Stimulated activated CD4-positive, alpha-beta T cell treated with anti-CD3 and anti-CD28 coated beads, Interleukin-2, amount 100 ng/mL, for 4 hours (primary cell): ENCODE measurements around the gene CDYL.

Experiments used
- DNase-seq: peaks from one replicate; pipeline ENCODE4 v3.0.0-alpha.2; 2020; ENCODE audit warnings: low read depth

CDYL gene

DNA sequence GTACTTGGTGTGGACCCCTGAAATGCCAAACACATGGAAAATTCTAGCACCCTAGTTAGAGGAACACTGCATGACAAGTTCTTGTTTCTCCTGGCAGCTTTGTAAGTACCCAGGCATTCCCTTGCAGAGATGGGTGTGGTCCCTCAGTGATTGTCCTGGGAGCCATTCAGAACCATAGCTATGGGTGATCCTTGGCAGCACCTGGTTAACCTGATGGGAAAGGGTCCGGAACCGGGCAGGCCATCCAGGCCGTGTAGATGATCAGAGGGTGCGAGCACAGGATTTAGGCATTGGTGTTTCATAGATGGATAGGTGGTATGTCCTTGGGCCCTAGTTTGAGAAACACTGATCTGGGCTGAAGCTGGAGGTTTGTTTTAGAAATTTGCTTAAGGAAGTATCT is 131.9 kb downstream of the CDYL start:
- no peak for DNase-seq

DNA sequence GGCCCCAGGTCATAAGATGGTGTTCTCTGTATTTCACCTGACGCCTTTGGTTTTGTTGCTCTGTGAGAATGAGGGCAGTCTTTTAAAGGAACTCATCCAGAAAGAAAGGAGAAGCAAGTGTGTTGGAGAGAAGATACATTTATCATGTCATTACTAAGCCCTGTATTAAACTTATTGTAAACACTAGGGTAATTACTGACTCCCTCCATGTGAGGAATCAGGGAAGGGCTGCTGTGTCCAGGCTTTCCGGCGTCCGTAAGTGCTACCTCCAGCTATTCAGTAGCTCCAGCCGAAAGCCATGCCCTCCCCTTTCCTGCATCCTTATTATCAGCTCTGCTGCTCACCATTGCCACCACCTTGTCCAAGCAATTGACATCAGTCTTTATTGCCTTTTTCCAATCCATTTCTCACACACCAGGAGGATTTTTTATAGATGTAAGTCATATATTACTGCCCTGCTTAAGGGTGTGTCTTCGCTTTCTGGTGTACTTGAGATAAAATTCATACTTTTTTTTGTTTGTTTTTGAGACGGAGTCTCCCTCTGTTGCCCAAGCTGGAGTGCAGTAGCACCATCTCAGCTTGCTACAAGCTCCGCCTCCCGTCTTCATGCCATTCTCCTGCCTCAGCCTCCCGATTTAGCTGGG is 133.0 kb downstream of the CDYL start:
- no peak for DNase-seq

DNA sequence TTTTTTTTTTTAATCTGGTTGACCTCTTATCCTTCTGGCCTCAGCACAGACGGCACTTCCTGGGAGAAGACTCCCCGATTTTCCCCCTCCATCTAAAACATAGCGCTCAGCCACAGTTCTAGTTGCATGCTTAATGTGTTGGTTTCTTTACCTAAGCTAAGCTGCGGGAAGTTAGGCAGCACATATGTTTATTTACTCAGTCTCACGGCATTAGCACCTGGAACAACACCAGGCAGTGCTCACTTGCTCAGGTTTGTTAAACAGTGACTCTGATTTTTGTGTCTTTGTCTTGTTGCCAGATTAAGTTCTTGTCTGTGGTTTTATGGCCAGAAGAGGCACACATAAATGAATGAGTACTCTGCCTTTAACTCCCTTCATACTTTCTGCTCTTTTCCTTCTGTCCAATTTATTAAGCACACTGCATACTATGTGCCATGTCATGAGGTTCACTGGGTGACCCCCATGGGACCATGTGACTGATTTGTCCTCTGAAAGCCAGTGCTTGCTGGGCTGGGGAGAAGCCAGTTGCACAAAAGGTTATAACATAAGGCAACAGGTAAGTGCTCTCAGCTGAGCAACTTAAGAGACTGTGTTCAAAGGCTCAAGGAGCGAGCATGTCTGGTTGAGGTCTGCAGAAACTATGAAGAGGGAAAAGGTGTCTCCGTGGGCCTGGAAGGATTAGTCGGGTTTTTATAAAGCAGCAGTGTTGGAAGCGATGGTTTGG is 134.0 kb downstream of the CDYL start:
- DNase-seq = no peak

DNA sequence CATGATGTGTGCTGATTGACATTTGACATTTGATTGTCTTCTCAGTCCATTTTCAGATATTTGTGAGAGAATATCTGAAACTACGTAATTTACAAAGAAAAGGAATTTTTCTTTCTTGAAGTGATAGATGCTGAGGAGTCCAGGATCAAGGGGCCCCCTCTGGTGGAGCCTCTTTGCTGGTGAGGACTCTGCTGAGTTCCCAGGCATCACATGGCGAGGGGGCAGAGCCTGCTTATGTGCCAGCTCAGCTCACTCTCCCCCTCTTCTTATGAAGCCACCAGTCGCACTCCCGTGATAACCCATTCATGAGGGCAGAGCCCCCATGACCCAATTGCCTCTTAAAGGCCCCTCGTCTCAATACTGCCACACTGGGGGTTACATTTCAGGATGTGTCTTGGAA is 136.4 kb downstream of the CDYL start:
- no peak for DNase-seq

DNA sequence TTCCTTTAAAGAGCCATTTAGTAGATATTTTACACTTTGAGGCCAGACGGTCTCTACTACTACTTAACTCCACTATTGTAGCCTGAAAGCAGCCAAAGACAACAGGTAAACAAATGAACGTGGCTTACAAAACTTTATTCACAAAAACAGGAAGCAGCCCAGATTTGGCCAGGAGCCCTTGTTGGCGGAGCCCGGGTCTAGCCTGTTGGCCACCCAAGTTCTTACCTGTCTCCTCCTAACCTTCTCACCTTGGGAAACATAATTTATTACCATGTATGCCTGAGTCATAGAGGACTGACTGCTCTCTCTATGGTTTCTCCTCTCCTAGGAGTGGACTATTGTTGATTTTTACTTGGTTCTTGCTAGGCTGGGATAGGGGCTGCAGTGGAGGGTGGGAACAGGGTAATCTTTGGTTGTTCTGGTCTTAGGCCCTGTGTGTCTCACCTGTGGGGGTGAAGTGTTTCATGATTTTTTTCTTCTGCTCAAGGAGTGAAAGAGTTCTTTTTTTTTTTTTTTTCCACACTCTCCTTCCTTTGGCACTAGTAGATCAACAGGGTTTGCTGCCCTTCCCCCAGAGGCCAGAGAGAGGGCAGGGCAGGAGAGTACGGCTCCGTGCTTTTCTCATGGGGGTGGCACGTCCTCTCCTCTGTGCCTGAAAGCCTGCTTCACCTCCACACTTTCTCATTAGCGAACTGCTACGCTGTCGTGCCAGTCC is 137.7 kb downstream of the CDYL start:
- no peak for DNase-seq

DNA sequence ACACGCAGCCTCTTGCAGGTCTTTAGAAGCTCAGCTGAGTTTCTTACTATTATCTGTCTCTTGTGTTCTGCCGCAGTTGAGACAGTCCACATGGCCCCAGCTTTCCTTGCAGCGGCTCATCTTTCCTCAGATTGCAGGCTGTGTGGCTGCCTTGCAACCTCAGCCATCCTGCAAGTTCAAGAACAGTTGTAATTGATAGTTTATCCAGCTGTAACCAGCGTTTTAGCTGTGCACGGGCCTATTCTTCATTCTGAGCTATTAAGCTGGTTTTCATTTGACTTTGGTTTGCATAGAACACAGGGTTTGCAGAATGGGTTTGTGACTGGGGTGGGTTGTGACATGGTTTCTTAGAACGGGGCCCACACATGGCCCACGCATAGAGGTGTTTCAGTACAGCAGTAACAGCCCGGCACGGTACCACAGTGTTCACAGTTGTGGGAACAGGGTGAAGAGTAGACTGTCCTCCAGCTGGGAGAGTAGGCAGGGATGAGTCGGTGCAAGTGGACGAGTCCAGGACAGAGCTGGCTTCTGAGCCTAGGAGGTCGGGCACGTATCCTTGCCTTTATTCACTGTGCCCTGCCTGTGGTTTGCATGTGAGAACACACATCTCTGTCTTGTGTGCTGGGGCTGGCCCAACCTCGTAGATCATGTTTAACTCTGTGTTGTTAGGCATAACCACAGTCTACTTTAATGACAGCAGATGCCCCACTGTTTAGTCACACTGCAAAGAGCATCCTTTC is 138.4 kb downstream of the CDYL start:
- DNase-seq = no peak

DNA sequence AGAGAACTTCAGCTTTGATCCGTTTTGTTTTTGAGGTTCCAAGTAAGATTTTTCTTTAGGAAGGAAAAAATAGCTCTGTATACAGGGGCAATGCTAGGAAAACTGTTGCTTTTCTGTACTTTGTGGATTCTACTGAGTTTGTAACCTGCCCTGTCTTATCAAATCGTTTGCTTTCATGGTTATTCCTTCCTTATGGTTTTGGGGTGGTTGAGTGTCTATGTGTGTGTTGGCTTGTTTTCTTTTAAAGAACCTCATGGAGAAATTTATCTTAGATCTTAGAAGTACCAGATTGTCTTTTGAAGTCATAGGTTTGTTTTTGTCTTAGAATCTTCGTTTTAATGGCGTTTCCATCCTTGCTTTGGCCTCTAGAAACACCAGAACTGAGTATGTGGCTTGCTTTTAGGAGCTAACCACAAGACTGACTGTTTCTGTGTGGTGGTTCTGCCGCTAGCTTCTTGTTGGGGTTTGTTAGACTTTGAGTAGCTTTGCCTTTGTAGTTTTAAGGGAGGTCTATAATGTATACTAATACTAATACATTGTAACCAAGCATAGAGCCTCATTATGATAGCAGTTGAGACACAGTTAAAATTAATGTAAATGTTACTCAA is 140.9 kb downstream of the CDYL start:
- no peak for DNase-seq

DNA sequence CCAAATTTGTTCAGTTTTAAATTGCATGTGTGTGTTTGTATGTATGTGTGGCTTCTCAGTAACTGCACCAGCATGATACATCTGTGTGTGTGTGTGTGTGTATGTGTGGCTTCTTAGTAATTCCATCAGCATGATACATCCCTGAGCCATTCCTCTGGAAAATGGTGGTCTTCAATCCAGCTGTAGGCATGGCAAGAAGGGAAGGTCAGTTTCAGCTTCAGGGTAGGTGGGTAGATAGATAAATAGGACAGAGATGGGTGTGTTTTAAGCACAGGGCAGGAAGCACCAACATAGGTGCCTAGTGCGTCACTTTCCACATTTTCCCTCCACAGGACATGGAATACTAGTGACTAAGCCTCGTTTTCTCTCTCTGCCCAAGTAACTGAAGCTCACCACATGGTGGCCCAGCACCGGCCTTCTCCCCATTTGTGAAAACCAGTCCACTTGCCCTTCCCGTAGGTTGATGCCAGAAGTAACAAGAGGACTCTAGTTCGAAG is 144.8 kb downstream of the CDYL start:
- DNase-seq = no peak

DNA sequence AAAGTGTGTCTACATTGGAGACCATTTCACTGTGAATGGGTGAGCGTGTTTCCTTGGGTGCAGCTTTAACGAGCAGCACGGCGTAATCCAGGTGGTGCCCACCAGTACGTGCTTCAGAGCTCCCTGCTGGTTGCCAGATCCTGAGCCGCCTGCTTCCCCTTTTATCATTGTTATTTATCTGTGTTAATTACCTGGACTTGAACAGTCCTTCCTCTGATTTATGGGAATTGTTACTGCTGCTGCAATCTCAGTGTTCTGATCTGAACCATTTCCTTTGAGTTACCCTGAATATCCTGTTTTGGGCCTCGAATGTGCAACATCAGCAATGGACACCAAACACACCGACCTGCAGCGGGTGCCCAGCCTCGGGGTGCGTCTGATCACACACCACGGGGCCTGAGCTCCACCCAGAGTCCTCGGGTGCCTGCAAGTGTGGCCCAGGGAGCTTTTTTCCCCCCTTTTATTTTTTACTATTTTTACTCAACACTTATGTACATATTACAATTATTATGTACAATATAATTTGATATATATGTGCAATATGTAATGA is 146.4 kb downstream of the CDYL start:
- DNase-seq = no peak

DNA sequence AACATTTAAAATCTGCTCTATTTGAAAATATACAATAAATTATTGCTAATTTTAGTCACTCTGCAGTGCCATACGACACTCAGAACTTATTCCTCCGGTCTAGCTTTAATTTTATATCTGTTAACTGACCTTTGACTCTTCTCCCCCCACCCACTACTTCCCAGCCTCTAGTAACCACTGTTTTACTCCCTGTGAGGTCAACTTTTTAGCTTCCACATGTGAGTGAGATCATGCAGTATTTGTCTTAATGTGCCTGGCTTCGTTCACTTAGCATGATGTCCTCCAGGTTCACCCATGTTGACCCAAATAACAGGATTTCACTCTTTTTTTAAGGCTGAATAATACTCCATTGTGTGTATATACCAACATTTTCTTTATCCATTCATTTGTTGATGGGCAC is 146.9 kb downstream of the CDYL start:
- DNase-seq = no peak

DNA sequence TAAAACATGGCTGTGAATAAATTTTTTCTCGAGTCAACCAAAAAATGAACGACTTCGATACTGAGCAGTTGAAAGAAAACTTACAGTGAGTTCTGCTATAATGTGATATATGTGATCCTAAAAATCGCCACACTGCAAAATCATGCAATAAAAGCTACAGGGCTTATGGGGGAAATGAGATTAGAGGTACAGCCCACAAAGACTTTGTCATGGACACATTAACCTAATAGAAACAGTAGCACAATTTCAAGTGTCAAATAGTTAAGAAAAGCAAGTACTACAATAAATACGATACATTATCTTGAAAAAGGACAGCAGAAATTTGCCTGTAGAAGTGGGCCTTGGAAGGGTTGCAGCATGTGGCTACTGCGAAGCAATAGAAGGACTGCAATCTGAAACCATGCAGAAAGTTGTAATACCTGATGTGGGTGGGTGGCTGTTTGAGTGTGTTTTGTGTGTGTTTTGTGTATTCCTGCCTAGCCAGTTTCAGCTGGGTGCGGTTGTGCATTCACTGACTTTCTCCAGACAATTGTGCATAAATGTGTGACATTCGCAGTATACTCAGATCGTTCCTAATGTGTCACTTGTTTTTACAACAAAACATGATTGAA is 148.6 kb downstream of the CDYL start:
- no peak for DNase-seq

DNA sequence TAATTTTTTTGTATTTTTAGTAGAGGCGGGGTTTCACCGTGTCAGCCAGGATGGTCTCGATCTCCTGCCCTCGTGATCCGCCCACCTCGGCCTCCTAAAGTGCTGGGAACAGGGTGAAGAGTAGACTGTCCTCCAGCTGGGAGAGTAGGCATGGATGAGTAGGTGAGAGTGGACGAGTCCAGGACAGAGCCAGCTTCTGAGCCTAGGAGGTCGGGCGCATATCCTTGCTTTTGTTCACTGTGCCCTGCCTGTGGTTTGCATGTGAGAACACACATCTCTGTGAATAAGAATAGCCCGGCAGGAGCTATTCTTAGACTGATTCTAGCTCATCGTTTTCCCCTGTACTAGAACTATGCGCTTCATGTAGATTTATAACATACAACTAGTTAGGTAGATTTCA is 149.4 kb downstream of the CDYL start:
- DNase-seq = no peak

DNA sequence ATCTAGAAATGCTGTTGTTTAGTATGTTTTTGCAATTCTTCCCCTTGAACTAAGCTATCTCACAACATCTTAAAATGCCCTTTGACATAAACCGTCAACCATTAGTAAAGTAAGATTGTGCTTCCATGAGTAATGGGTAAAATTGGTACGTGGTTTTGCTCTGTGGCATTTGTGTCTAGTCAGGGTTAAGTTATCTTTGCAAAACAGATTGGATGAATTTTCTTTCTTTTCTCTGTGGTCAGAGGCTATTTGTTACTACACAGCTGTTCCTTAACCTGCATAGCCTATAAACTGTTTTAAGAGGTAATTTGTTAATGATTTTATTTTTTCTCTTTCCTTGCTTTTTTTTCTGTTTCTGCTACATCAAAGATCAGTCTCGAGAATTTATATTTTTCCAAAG is 152.2 kb downstream of the CDYL start:
- DNase-seq = no peak

DNA sequence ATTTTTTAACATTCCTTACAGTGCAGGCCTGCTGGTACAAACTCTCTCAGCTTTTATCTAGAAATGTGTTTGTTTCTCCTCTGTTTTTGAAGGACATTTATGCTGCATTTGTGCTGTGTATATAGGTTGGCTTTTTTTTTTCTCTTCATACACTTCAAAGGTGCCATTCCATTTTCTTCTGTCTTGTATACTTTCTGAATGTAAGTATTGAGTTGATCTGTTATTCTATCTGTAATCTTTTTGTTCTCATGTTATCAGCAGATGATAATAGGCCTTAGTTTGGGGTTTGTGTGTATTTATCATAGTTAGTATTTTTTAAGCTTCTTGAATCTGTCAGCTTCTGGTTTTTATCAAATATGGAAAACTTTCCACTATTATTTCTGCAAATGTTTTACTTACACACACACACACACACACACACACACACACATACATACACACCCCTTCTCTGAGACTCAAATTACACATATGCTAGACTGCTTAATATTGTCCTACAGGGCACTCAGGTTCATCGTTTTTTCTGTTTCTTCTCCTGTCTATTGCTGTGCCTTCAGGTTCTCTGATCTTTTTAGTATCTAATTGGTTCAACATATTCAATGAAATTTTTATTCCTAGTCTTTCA is 153.0 kb downstream of the CDYL start:
- DNase-seq = no peak

DNA sequence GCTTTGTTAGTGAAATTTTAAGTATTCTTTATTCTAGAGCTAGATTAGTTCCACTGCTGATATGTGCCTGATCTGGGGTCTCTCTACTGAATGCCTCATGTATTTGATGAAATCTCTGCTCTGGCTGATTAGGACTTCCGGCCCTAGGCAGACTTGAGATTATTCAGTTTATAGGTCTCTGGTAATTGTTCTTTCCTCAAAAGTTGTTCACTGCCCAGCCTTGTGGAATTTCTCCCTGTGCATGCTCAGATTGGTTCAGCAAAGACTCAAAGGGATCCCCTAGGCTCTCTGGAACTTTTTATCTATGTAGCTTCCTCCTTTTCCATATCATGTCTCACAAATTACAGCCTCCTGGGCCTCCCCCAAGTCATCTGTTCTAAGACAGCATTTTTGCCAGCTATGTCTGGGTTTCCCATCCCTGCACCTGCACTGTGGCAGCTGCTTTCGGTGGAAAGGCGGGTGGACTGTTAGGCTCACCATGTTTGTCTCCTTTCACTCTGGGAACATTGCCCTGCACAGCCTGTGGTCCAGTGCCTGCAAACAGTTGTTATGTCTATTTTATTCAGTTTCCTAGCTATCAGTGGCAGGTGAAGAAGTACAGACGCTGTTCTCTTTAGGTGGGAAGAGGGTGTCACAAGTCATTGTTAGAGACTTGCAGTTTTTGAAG is 154.0 kb downstream of the CDYL start:
- DNase-seq = no peak

DNA sequence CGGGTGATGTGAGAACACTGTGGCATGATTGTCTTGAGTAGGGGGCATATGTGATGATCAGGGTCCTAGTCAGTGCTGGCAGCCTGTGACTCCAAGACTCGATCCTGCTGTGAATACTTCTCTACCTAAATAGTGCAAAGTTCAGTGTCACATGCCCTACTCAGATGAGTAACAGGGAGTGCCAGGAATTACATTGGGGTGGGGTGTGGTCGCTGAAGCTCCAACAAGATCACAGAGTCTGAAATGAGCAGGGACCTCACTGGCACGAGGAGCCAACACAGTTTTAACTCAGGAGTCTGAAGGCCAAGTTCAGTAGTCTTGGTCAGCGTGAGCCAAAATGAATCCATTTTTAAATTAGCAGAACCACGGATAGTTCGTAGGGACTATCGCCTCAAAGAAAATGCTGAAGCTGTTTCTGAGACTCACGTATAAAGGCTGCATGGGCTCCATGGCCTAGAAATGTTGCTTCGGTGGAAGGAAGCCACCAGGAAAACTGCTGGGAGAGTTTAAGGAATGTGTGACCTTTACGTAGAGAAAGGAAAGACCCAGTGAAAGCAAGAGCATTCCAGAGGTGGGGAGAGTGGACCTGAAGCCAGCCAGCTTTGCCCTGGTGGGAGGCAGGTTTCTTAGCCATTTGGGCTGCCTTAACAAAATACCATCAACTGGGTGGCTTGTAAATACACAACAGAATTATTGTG is 155.5 kb downstream of the CDYL start:
- no peak for DNase-seq

DNA sequence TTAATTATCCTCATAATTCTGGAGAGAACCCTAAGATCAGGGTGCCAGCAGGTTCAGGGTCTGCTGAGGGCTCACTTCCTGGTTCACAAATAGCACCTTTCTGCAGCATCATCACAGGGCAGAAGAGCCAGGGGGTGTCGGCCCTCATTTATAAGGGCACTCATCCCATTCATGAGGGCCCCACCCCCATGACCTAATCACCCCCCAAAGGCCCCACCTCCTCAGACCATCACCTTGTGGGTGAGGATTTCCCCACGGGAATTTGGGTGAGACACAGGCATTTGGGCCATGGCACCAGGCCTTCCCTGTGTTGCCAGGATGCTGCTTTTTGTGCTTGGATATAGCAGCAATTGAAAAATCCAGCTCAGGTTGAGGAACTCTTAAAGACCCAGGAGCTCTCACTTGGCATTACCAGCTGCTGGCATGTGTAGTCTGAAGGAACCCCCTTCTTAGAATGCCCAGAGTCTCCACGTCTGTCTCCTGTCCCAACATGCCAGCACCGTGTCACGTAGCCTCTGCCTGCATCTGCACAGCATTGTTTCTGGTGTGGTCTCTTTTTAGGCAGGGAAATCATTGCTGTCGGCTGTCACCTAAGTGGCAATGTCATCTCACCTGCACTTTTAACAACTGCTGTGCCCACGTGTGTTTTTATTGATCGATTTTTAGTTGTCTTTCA is 156.2 kb downstream of the CDYL start:
- DNase-seq = no peak

DNA sequence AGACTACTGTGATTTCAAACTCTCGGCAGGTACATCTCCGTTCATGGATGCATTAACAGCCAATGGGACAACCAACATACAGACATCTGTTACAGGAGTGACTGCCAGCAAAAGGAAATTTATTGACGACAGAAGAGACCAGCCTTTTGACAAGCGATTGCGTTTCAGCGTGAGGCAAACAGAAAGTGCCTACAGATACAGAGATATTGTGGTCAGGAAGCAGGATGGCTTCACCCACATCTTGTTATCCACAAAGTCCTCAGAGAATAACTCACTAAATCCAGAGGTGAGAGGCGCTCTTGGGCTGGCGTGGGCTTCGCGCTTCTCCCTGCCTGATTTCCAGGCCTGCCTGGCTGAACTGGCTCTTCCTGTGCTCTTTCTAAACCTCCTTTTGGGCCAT is 159.3 kb downstream of the CDYL start:
- no peak for DNase-seq
